AG04450 (cell line): ENCODE data around the gene CMC2. TPM values are rescaled to one million over a fixed set of nuclear protein-coding genes. Genes with fewer than 3 reads are reported as not detected.

Experiments
- CTCF ChIA-PET: fragments of 300-600, 350-600 bp; formaldehyde crosslinking; extraction: SDS; loops from one replicate; lab custom pipeline; 2022; ENCODE audit warnings: antibody characterized with exemption, inconsistent platforms; lab: Charles Lee
- POLR2A ChIA-PET: fragments of 350-600 bp; formaldehyde crosslinking; extraction: SDS; loops from one replicate; lab custom pipeline; 2021; ENCODE audit warnings: antibody characterized with exemption, inconsistent platforms; lab: Yijun Ruan, JAX
- DNase-seq: peaks from one replicate; pipeline ENCODE4 v3.0.0-alpha.2; 2011; ENCODE audit warnings: low read depth, low spot score
- H3K27ac ChIP-seq: one replicate; pipeline ENCODE4 v1.5.1; 2012; ENCODE audit warnings: low read depth, low read length, control low read depth
- H3K27me3 ChIP-seq: one replicate; pipeline ENCODE4 v1.6.0; 2012; ENCODE audit warnings: low read length; ENCODE audit not compliant: control insufficient read depth, insufficient read depth
- H3K4me3 ChIP-seq: 2 replicates; pipeline ENCODE4 v1.5.1; 2011; ENCODE audit warnings: mild to moderate bottlenecking, low read depth, low read length, control low read depth
- H3K9me3 ChIP-seq: 2 replicates; pipeline ENCODE4 v1.5.1; 2012; ENCODE audit warnings: low read length; ENCODE audit not compliant: control insufficient read depth, insufficient read depth
- CTCF ChIP-seq: IDR thresholded peaks from 2 replicates; pipeline ENCODE4 v1.5.1; 2011; ENCODE audit warnings: low read depth, low read length, control low read depth, inconsistent platforms
- polyA plus RNA-seq: library from polyadenylated mRNA; depleted of rRNA; stranded (reverse); fragments of >200 nt; gene quantifications from 2 replicates; pipeline ENCODE4 v1.2.3, GENCODE V29; 2011

The CMC2 gene
- polyA plus RNA-seq, 1 experiment: 85.2 TPM

GRCh38 chr16:81029930-81030604 lies 23.4 kb upstream of the CMC2 start:
- ChIA-PET POLR2A (no interaction called here), CTCF (interaction anchor here (1.1 to 2.8 kb wide), 3 partner anchors 16 to 175 kb away, joined by 4 to 10 read pairs (median 4); no protein-coding TSS in a partner anchor)
- Histone ChIP-seq H3K9me3 (no peaks in the 10 kb centered on the region), H3K27ac (no peak overlapping the region), H3K4me3 (no peak overlapping the region), H3K27me3 (no peaks in the 10 kb centered on the region)
- TF ChIP-seq CTCF: no peak
- no peak for DNase-seq

GRCh38 chr16:81026429-81026828 lies 19.7 kb upstream of the CMC2 start:
- ChIA-PET POLR2A (no interaction called here), CTCF (interaction anchor here (0.6 kb wide), 1 partner anchor 9 kb away, joined by 4 read pairs; the partner anchor contains the start of gene ATMIN)
- no peak for DNase-seq
- no peak for TF ChIP-seq CTCF
- no peak overlapping the region for H3K27ac ChIP-seq
- no peaks in the 10 kb centered on the region for H3K9me3 ChIP-seq
- H3K4me3 ChIP-seq: no peak overlapping the region
- no peaks in the 10 kb centered on the region for H3K27me3 ChIP-seq

GRCh38 chr16:81018496-81018895 lies 11.8 kb upstream of the CMC2 start:
- no peaks in the 10 kb centered on the region for H3K9me3 ChIP-seq
- ChIA-PET CTCF (interaction anchor here (0.6 to 2.0 kb wide), 5 partner anchors 14 to 19 kb away, joined by 3 to 13 read pairs (median 5); partner anchors contain the start of gene ATMIN), POLR2A (interaction anchor here (1.5 kb wide), 1 partner anchor 12 kb away, joined by 4 read pairs; the partner anchor contains the start of genes CENPN and CMC2)
- H3K27ac ChIP-seq: no peak overlapping the region
- DNase-seq: no peak
- H3K4me3 ChIP-seq: no peak overlapping the region
- TF ChIP-seq CTCF: no peak
- H3K27me3 ChIP-seq: no peaks in the 10 kb centered on the region

GRCh38 chr16:81014672-81015071 lies 8.0 kb upstream of the CMC2 start:
- ChIA-PET CTCF (interaction anchor here (1.2 to 1.4 kb wide), 4 partner anchors 10 to 21 kb away, joined by 3 to 9 read pairs (median 4); partner anchors contain the start of gene ATMIN), POLR2A (no interaction called here)
- no peak overlapping the region for H3K4me3 ChIP-seq
- no peak for TF ChIP-seq CTCF
- no peaks in the 10 kb centered on the region for H3K27me3 ChIP-seq
- no peak overlapping the region for H3K27ac ChIP-seq
- DNase-seq: no peak
- H3K9me3 ChIP-seq: no peaks in the 10 kb centered on the region

GRCh38 chr16:81012974-81013373 lies 6.3 kb upstream of the CMC2 start:
- Histone ChIP-seq H3K27ac (no peak overlapping the region), H3K9me3 (no peaks in the 10 kb centered on the region), H3K27me3 (no peaks in the 10 kb centered on the region), H3K4me3 (no peak overlapping the region)
- ChIA-PET CTCF (no interaction called here), POLR2A (no interaction called here)
- no peak for DNase-seq
- no peak for TF ChIP-seq CTCF
